Heart left ventricle (tissue), 13 donors: ENCODE data around the gene UBE2H.
A peak's percentile ranks its signal among the peaks of the same experiment; 100 is the strongest.

Experiments used
- POLR2A ChIP-seq, 2 donors: fragments of 450-650 bp; IDR thresholded peaks; one replicate each; pipeline ENCODE4 v1.6.1; 2017; ENCODE audit warnings: antibody characterized with exemption in 2 of 2, mild to moderate bottlenecking in 2 of 2, moderate library complexity in 2 of 2
- TF ChIP-seq, protein P1 (sequence below), 12 donors: fragments of 200-600 bp; sonication (generic) in 4 of 12; IDR thresholded peaks; one replicate each; pipeline versions ENCODE4 v1.5.0 to v1.8.0; 2018 to 2022; ENCODE audit warnings: antibody characterized with exemption in 12 of 12, mild to moderate bottlenecking in 5 of 12
- donor health status: ischemic (EF 13 %, LVEDD 7.1; RV severe dilation, severe dysfunction).
- donor health status: DM: no; HTN: yes; CAD: no.
- donor health status: DM: no; HTN: no; CAD: no.
- donor health status: ischemic (EF 25% LVEDD 6.9; RV normal size, moderate dysfunction).
- donor health status: ischemic (EF 25% LVEDD 5.7; RV mildly dilated, moderate dysfunction).
- donor health status: ischemic (EF 35%, LVEDD 5.7; RV mildly dilated, moderate dysfunction).
- donor health status: nonischemic (EF 11% LVEDD 7.7; RV severe dilation, severe dysfunction).
- donor health status: DM: yes; HTN: yes; CAD: no.
- donor health status: PGD.
- donor health status: ischemic (EF 29% LVEDD 5.4; RV normal size, mild dysfunction).
- donor health status: nonischemic (EF 23%, LVEDD 6.1; RV moderate dilation, normal function).

DNA sequence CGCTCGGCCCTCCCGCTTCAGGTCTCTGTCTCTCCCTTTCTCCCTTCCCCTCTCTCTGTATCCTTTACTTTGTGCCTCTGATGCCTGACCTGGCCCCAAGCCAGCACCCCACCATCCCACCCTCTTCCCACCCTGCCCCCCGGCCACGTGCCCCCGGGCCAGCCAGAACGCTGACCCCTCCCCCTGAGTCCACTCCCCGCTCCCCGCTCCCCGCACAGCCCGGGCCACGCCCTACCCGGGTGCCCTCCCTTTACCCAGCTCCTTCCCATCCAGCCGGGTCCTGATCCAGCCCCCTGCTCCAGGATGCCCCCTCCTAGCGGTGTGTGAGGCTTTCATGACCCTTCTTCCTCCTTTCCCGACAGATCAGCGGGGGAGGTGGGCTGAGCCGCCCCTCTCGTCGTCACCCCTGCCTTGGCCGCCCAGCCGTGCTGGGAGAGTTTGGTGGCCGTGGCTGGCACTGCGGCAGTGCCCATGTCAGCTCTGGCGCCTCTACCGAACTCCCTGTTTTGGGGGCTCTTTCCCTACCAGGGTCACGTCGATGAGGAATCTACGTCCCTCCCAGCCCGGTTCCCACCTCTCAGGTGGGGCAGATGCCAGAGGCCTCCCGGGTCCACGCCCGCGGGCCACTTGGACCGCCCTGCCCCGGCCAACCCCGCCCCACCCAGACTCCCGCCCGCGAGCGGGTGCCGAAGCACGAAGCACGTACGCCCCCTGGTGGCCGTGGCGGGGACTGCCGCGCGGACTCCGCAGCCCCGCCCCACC is 127.4 kb downstream of the UBE2H start:
- TF ChIP-seq, protein P1, sequence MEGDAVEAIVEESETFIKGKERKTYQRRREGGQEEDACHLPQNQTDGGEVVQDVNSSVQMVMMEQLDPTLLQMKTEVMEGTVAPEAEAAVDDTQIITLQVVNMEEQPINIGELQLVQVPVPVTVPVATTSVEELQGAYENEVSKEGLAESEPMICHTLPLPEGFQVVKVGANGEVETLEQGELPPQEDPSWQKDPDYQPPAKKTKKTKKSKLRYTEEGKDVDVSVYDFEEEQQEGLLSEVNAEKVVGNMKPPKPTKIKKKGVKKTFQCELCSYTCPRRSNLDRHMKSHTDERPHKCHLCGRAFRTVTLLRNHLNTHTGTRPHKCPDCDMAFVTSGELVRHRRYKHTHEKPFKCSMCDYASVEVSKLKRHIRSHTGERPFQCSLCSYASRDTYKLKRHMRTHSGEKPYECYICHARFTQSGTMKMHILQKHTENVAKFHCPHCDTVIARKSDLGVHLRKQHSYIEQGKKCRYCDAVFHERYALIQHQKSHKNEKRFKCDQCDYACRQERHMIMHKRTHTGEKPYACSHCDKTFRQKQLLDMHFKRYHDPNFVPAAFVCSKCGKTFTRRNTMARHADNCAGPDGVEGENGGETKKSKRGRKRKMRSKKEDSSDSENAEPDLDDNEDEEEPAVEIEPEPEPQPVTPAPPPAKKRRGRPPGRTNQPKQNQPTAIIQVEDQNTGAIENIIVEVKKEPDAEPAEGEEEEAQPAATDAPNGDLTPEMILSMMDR (IDR thresholded peaks at IDR 0.05): peak; percentile 89 to 100 (median 95)
- peak in 1 of 2 donors; percentile 9 for TF ChIP-seq POLR2A (IDR thresholded peaks at IDR 0.05)
